ENCODE results near the gene RNU1-2. TPM values are rescaled to one million over a fixed set of nuclear protein-coding genes. Genes with fewer than 3 reads are reported as not detected.
A peak's percentile ranks its signal among the peaks of the same experiment; 100 is the strongest.

Gene RNU1-2
- total and polyA plus RNA-seq, 2 of the 8 experiments (the other 6 are each of a cell fraction or from before 2014, with no cell fraction given), result 145 to 1,303 TPM

DNA sequence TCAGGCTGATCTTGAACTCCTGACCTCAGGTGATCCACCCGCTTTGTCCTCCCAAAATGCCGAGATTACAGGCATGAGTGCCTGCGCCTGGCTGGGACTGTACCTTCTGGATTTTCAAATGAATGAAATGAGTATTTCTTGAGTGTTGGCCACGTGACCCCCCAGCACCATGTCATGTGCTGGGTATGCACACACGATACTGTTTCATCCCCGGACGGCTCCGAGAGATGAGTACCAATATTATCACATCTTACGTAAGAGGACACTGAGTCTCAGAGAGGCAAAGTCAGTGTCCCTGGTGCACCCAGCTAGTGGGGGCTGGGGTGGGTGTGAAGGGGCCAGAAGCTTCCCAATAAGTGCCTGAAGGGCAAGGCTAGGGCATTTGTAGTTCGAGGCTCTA is 25.2 kb downstream of the RNU1-2 start:
- H3K79me1 ChIP-seq (ENCODE audit: low read depth, low read length), result peaks cover 7% of the 10 kb centered on the region; the same call in 1 of the 2 replicates
- peak overlapping the region; percentile 82 to 90 for H3K4me2 ChIP-seq (ENCODE audit: insufficient read depth in 1 of 2, low read depth in 2 of 2, low read length in 2 of 2)
- no peak overlapping the region for H3K4ac ChIP-seq (replicated peaks; ENCODE audit: insufficient read length, low read depth, low read length)
- H3K4me3 ChIP-seq (ENCODE audit: extremely low read depth in 1 of 4, insufficient read depth in 2 of 4, low read depth in 3 of 4, low read length in 4 of 4), result peak overlapping the region in 1 of 4 experiments; percentile 79; a peak in 3 of 8 replicates
- H3K27me3 ChIP-seq (replicated peaks in 1 of 4; ENCODE audit: control insufficient read depth in 3 of 4, extremely low read depth in 1 of 4, insufficient read depth in 3 of 4, low read length in 3 of 4), result no peaks in the 10 kb centered on the region
- H4K8ac ChIP-seq (ENCODE audit: extremely low read depth, insufficient read depth, low read length), result no peak overlapping the region
- H2AK5ac ChIP-seq (ENCODE audit: low read depth, low read length), result no peak overlapping the region
- H4K20me1 ChIP-seq (replicated peaks in 1 of 2; ENCODE audit: control insufficient read depth in 1 of 2, insufficient read depth in 2 of 2, low read length in 2 of 2), result peaks cover 0 to 2% of the 10 kb centered on the region in 2 experiments
- peaks cover 0 to 22% (median 11%) of the 10 kb centered on the region in 4 experiments; a peak in 6 of 7 replicates for H3K4me1 ChIP-seq (replicated peaks in 1 of 4; ENCODE audit: control insufficient read depth in 3 of 4, insufficient read depth in 4 of 4, low read length in 3 of 4)
- peak overlapping the region; percentile 75; the same call in 1 of the 2 replicates for H2BK12ac ChIP-seq (ENCODE audit: low read depth, low read length)
- no peak overlapping the region; a peak in 1 of 7 replicates for H3K9ac ChIP-seq (replicated peaks in 1 of 4; ENCODE audit: extremely low read depth in 1 of 4, low read depth in 3 of 4, low read length in 3 of 4)
- POLR2A ChIA-PET (ENCODE audit: partially characterized antibody), result interaction anchor here (1.1 to 1.4 kb wide), 6 partner anchors 9 to 59 kb away, joined by 3 to 10 read pairs (median 4); partner anchors contain the start of genes MFAP2 and RNU1-2
- H2AFZ ChIP-seq (ENCODE audit: low read length), result peak overlapping the region; percentile 60; the same call in 1 of the 2 replicates
- 0 out of 2 replicates have a peak overlapping the region, but pooled peaks have one; percentile 54 for H2BK5ac ChIP-seq (ENCODE audit: low read depth, low read length)
- H4K5ac ChIP-seq (ENCODE audit: insufficient read length, low read depth, low read length), result no peak overlapping the region
- peaks cover 0 to 23% of the 10 kb centered on the region in 2 experiments; a peak in 2 of 4 replicates for H3K79me2 ChIP-seq (ENCODE audit: control insufficient read depth in 1 of 2, insufficient read depth in 2 of 2, low read length in 2 of 2)
- H3K14ac ChIP-seq (ENCODE audit: insufficient read length), result no peak overlapping the region
- no peak overlapping the region for H3K27ac ChIP-seq (ENCODE audit: low read depth, low read length)
- no peak overlapping the region for H3K18ac ChIP-seq (ENCODE audit: extremely low read depth, low read length)
- peak overlapping the region; percentile 84 for H3K23ac ChIP-seq (ENCODE audit: insufficient read length)
- DNase-seq (ENCODE audit: low read depth in 1 of 2, low spot score in 2 of 2), result no peak
- WGBS, 2 experiments (ENCODE audit: extremely low coverage in 1 of 2, insufficient coverage in 1 of 2, insufficient read length in 1 of 2, insufficient replicate concordance in 2 of 2, low coverage in 1 of 2, low lambda C conversion rate in 2 of 2, missing lambda C conversion rate in 1 of 2), result 89% methylated on average over 10 of the region's 10 CpGs; no CpG with 5 or more reads in 1 of the 2 experiments
- 0 out of 2 replicates have a peak overlapping the region, but pooled peaks have one; percentile 32 for H2BK20ac ChIP-seq (ENCODE audit: low read length)
- H3K36me3 ChIP-seq (ENCODE audit: control insufficient read depth in 2 of 4, insufficient read depth in 4 of 4, low read length in 3 of 4), result no peaks in the 10 kb centered on the region
- CTCF ChIA-PET (ENCODE audit: partially characterized antibody), result interaction anchor here (1.3 to 1.4 kb wide), 3 partner anchors 10 to 191 kb away, joined by 4 to 6 read pairs (median 4); no protein-coding TSS in a partner anchor
- FAIRE-seq, result no peak
- H3K23me2 ChIP-seq (ENCODE audit: low read depth, low read length), result peaks cover 4% of the 10 kb centered on the region; the same call in 1 of the 2 replicates
- H3K9me3 ChIP-seq (ENCODE audit: insufficient read depth in 2 of 2, low read depth in 1 of 2, low read length in 1 of 2), result no peaks in the 10 kb centered on the region
- peak overlapping the region; percentile 93; the same call in 1 of the 2 replicates for H2BK15ac ChIP-seq (ENCODE audit: low read length)
- H2BK120ac ChIP-seq (replicated peaks; ENCODE audit: low read depth, low read length), result no peak overlapping the region
- peak overlapping the region; percentile 12 for H4K91ac ChIP-seq (replicated peaks; ENCODE audit: insufficient read length, low read length)
- H3K56ac ChIP-seq (replicated peaks; ENCODE audit: insufficient read length, low read depth, low read length), result no peak overlapping the region
- no peak for TF ChIP-seq SUZ12 (IDR thresholded peaks at IDR 0.05; ENCODE audit: low read length)

All from H1 (cell line).